ENCODE data around the gene CROCC2.

The CROCC2 gene

DNA sequence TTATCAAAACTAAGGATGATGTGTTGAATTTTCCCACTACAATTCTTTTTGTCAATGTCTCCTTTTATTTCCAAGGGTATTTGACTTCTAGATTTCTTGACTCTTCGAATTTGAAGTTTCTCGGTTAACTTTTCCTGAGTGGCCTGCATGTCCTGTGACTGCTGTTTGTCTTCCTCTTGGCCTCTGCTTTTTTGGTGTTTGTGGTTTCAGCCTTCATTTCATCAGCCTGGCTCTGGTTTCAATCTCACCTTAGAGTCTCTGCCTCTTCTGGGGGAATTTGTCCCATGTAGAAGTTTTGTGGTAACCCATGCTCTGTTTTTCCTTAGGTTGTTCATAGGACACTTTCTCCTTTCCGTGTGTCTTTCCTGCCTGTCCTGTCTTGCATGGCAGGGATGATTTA, 64.0 kb downstream of the CROCC2 start:
- H3K9ac ChIP-seq (ENCODE audit: low read depth, low read length), result no peak overlapping the region
- DNase-seq (no peak), ATAC-seq (ENCODE audit: insufficient read depth, low read depth) (no peak)
- no peaks in the 10 kb centered on the region for H3K36me3 ChIP-seq (ENCODE audit: insufficient read depth, low read length)
- no peak overlapping the region for H3K4me3 ChIP-seq (ENCODE audit: low read depth in 1 of 2, low read length in 2 of 2)
- TF ChIP-seq EZH2 (IDR thresholded peaks at IDR 0.05; ENCODE audit: borderline replicate concordance, low read depth, low read length, severe bottlenecking), result no peak
- TF ChIP-seq, protein P1, sequence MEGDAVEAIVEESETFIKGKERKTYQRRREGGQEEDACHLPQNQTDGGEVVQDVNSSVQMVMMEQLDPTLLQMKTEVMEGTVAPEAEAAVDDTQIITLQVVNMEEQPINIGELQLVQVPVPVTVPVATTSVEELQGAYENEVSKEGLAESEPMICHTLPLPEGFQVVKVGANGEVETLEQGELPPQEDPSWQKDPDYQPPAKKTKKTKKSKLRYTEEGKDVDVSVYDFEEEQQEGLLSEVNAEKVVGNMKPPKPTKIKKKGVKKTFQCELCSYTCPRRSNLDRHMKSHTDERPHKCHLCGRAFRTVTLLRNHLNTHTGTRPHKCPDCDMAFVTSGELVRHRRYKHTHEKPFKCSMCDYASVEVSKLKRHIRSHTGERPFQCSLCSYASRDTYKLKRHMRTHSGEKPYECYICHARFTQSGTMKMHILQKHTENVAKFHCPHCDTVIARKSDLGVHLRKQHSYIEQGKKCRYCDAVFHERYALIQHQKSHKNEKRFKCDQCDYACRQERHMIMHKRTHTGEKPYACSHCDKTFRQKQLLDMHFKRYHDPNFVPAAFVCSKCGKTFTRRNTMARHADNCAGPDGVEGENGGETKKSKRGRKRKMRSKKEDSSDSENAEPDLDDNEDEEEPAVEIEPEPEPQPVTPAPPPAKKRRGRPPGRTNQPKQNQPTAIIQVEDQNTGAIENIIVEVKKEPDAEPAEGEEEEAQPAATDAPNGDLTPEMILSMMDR (IDR thresholded peaks at IDR 0.05; ENCODE audit: borderline replicate concordance, extremely low read depth, low read length, poor library complexity, severe bottlenecking), result no peak
- no peaks in the 10 kb centered on the region for H4K20me1 ChIP-seq (ENCODE audit: insufficient read depth, low read length)
- no peak overlapping the region for H3K4me2 ChIP-seq (ENCODE audit: insufficient read depth, low read length)
- H2AFZ ChIP-seq (ENCODE audit: low read depth, low read length), result no peak overlapping the region
- H3K27ac ChIP-seq (ENCODE audit: low read length), result no peak overlapping the region
- H3K4me1 ChIP-seq (ENCODE audit: insufficient read depth, low read length), result no peaks in the 10 kb centered on the region
- no peaks in the 10 kb centered on the region for H3K27me3 ChIP-seq (ENCODE audit: insufficient read depth, low read length, poor library complexity)
- peaks cover 3% of the 10 kb centered on the region for H3K9me3 ChIP-seq (ENCODE audit: insufficient read depth, low read length, severe bottlenecking)
- no peaks in the 10 kb centered on the region for H3K79me2 ChIP-seq (ENCODE audit: insufficient read depth, low read length)

DNA sequence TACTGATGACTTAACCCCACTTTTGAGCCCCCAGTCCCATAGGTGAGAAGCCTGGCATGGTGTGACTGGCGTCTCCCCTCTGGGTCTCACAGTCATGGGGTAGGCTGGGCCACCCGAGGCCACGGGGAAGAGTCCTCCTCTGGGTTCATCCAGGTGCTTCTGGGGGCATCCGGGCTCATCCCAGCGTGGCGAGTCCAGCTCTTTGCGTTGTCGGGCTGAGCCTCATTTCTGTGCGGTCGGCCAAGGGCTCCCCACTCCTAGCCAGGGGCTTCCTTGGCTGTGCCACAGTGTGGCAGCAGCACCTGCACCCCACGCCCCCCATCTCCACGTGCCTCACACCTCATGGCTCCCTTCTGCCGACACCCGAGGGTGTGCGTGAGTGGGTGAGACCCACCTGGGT, 64.7 kb downstream of the CROCC2 start:
- ATAC-seq (ENCODE audit: insufficient read depth, low read depth), result no peak

DNA sequence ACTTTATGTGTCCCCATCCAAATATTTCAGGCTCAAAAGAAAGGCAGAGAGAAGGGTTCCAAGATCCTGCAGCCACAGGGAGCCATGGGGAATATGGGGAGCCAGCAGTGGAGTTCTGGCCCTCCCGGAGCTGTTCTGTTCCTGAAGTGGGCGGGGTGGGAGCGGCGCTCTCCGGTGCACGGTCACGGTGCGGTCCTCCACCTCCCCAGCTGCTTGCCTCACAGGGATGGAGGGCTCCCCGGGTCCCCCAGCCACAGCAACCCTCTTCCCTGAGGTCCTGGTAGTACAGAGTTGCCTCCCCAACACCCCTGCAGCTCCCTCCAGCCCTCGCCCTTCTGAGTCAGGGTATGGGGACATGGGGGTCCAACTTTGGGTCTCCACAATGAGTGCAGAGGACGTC, 66.1 kb downstream of the CROCC2 start:
- no peaks in the 10 kb centered on the region for H3K79me2 ChIP-seq (ENCODE audit: insufficient read depth, low read length)
- no peaks in the 10 kb centered on the region for H3K36me3 ChIP-seq (ENCODE audit: insufficient read depth, low read length)
- no peak overlapping the region for H3K27ac ChIP-seq (ENCODE audit: low read length)
- peaks cover 3% of the 10 kb centered on the region for H3K9me3 ChIP-seq (ENCODE audit: insufficient read depth, low read length, severe bottlenecking)
- H3K27me3 ChIP-seq (ENCODE audit: insufficient read depth, low read length, poor library complexity), result no peaks in the 10 kb centered on the region
- H3K4me2 ChIP-seq (ENCODE audit: insufficient read depth, low read length), result no peak overlapping the region
- DNase-seq (no peak), ATAC-seq (ENCODE audit: insufficient read depth, low read depth) (no peak)
- H3K4me3 ChIP-seq (ENCODE audit: low read depth in 1 of 2, low read length in 2 of 2), result no peak overlapping the region
- no peaks in the 10 kb centered on the region for H3K4me1 ChIP-seq (ENCODE audit: insufficient read depth, low read length)
- TF ChIP-seq, protein P1 (IDR thresholded peaks at IDR 0.05; ENCODE audit: borderline replicate concordance, extremely low read depth, low read length, poor library complexity, severe bottlenecking), result no peak
- TF ChIP-seq EZH2 (IDR thresholded peaks at IDR 0.05; ENCODE audit: borderline replicate concordance, low read depth, low read length, severe bottlenecking), result no peak
- no peaks in the 10 kb centered on the region for H4K20me1 ChIP-seq (ENCODE audit: insufficient read depth, low read length)
- no peak overlapping the region for H3K9ac ChIP-seq (ENCODE audit: low read depth, low read length)
- H2AFZ ChIP-seq (ENCODE audit: low read depth, low read length), result no peak overlapping the region

More for the DNA sequence above, 64.7 kb downstream of the CROCC2 start:
- Histone ChIP-seq H3K79me2 (ENCODE audit: insufficient read depth, low read length) (no peaks in the 10 kb centered on the region), H3K4me1 (ENCODE audit: insufficient read depth, low read length) (no peaks in the 10 kb centered on the region), H3K4me2 (ENCODE audit: insufficient read depth, low read length) (no peak overlapping the region), H3K4me3 (ENCODE audit: low read depth in 1 of 2, low read length in 2 of 2) (no peak overlapping the region), H3K9ac (ENCODE audit: low read depth, low read length) (no peak overlapping the region), H4K20me1 (ENCODE audit: insufficient read depth, low read length) (no peaks in the 10 kb centered on the region), H2AFZ (ENCODE audit: low read depth, low read length) (no peak overlapping the region), H3K27me3 (ENCODE audit: insufficient read depth, low read length, poor library complexity) (no peaks in the 10 kb centered on the region), H3K9me3 (ENCODE audit: insufficient read depth, low read length, severe bottlenecking) (peaks cover 3% of the 10 kb centered on the region), H3K36me3 (ENCODE audit: insufficient read depth, low read length) (no peaks in the 10 kb centered on the region), H3K27ac (ENCODE audit: low read length) (no peak overlapping the region)
- no peak for TF ChIP-seq EZH2 (IDR thresholded peaks at IDR 0.05; ENCODE audit: borderline replicate concordance, low read depth, low read length, severe bottlenecking)
- TF ChIP-seq, protein P1 (IDR thresholded peaks at IDR 0.05; ENCODE audit: borderline replicate concordance, extremely low read depth, low read length, poor library complexity, severe bottlenecking), result no peak
- DNase-seq, result no peak

Data from DND-41 (cell line).